Measurements from ENCODE around the gene RNF187. TPM values are rescaled to one million over a fixed set of nuclear protein-coding genes. Genes with fewer than 3 reads are reported as not detected.

Gene RNF187
- total and polyA plus RNA-seq, 10 of the 15 experiments (the other 5 are each of a cell fraction or from before 2014, with no cell fraction given), result 2.6 to 116 (median 29.5) TPM

DNA sequence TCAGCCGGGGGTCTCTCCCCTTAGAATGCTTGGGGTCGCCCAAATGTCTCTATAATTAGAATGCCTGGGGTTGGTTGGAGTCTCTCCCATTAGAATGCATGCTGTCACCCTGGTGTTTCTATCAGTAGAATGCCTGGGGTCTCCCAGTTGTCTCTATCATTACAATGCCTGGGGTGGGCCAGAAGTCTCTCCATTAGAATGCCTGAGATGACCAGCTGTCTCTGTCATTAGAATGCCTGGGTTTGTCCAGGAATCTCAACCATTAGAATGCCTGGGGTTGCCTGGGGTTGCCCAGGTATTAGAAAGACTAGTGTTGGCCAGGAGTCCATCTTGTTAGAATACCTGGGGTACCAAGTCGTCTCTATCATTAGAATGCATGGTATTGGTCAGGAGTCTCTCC is 51.6 kb downstream of the RNF187 start:
- H3K79me2 ChIP-seq (ENCODE audit: control insufficient read depth, insufficient read depth, low read length), result no peaks in the 10 kb centered on the region
- BruUV-seq (replicated peaks), result no TSS peak
- no peaks in the 10 kb centered on the region for H3K36me3 ChIP-seq (ENCODE audit: control insufficient read depth in 2 of 2, insufficient read depth in 2 of 2, low read length in 1 of 2)
- no peaks in the 10 kb centered on the region for H3K9me3 ChIP-seq (replicated peaks; ENCODE audit: control insufficient read depth, insufficient read depth, low read length)
- no peaks in the 10 kb centered on the region for H4K20me1 ChIP-seq (ENCODE audit: control insufficient read depth, insufficient read depth)
- WGBS (ENCODE audit: insufficient coverage, insufficient replicate concordance, low lambda C conversion rate, missing lambda C conversion rate), result 2% methylated on average over 3 of the region's 3 CpGs
- RAD21 ChIA-PET (ENCODE audit: unreplicated experiment), result no interaction called here
- no peak overlapping the region for H3K4me3 ChIP-seq
- H3K4me1 ChIP-seq (ENCODE audit: control insufficient read depth, insufficient read depth, low read length), result no peaks in the 10 kb centered on the region
- SMC1A ChIA-PET (ENCODE audit: uncharacterized antibody, unreplicated experiment), result no interaction called here
- intact Hi-C loops (cut with micrococcal nuclease; ENCODE audit: unreplicated experiment) (no loop called here), in situ Hi-C loops (cut with MboI) (no loop called here)
- H3K27ac ChIP-seq (ENCODE audit: control insufficient read depth, insufficient read depth), result no peak overlapping the region
- no peak overlapping the region for H3K4me2 ChIP-seq (ENCODE audit: control insufficient read depth, insufficient read depth)
- no peak for TF ChIP-seq ASH2L (IDR thresholded peaks at IDR 0.05; ENCODE audit: borderline replicate concordance, low read depth)
- no peak for TF ChIP-seq RELA (IDR thresholded peaks at IDR 0.05; ENCODE audit: borderline replicate concordance, partially characterized antibody)
- no peak for TF ChIP-seq SMARCA5 (IDR thresholded peaks at IDR 0.05)
- TF ChIP-seq ZNF207 (IDR thresholded peaks at IDR 0.05; ENCODE audit: borderline replicate concordance), result no peak
- TF ChIP-seq, protein P1, sequence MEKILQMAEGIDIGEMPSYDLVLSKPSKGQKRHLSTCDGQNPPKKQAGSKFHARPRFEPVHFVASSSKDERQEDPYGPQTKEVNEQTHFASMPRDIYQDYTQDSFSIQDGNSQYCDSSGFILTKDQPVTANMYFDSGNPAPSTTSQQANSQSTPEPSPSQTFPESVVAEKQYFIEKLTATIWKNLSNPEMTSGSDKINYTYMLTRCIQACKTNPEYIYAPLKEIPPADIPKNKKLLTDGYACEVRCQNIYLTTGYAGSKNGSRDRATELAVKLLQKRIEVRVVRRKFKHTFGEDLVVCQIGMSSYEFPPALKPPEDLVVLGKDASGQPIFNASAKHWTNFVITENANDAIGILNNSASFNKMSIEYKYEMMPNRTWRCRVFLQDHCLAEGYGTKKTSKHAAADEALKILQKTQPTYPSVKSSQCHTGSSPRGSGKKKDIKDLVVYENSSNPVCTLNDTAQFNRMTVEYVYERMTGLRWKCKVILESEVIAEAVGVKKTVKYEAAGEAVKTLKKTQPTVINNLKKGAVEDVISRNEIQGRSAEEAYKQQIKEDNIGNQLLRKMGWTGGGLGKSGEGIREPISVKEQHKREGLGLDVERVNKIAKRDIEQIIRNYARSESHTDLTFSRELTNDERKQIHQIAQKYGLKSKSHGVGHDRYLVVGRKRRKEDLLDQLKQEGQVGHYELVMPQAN (conservative IDR thresholded peaks at IDR 0.05), result no peak
- TF ChIP-seq JUND (IDR thresholded peaks at IDR 0.05; ENCODE audit: low read depth, low read length), result no peak
- TF ChIP-seq IRF4 (IDR thresholded peaks at IDR 0.05; ENCODE audit: low read depth, low read length), result no peak
- TF ChIP-seq ATF3 (IDR thresholded peaks at IDR 0.05; ENCODE audit: borderline replicate concordance, extremely low read depth, low read depth, low read length), result no peak
- TF ChIP-seq IKZF1 (conservative IDR thresholded peaks at IDR 0.05), result no peak
- TF ChIP-seq ZNF217 (IDR thresholded peaks at IDR 0.05), result no peak
- TF ChIP-seq NFXL1 (IDR thresholded peaks at IDR 0.05; ENCODE audit: borderline replicate concordance), result no peak
- TF ChIP-seq SREBF1 (IDR thresholded peaks at IDR 0.05; ENCODE audit: low read length), result no peak
- no peak for TF ChIP-seq LARP7 (IDR thresholded peaks at IDR 0.05)
- TF ChIP-seq WRNIP1 (IDR thresholded peaks at IDR 0.05; ENCODE audit: borderline replicate concordance, low read depth, low read length), result no peak
- no peak overlapping the region for H2AFZ ChIP-seq (ENCODE audit: control insufficient read depth, low read depth, low read length)
- CTCF ChIA-PET, result no interaction called here
- H3K27me3 ChIP-seq (replicated peaks in 1 of 2; ENCODE audit: control insufficient read depth in 2 of 2, insufficient read depth in 2 of 2, low read length in 1 of 2), result no peaks in the 10 kb centered on the region
- no peak for DNase-seq (ENCODE audit: low read depth, low spot score)
- no peak for FAIRE-seq
- ATAC-seq, result no peak
- H3K9ac ChIP-seq (ENCODE audit: control insufficient read depth, insufficient read depth, low read length), result no peak overlapping the region
- POLR2A ChIA-PET, result no interaction called here
